IPS-15b (cell line): ENCODE results near the gene DCHS2.

Source experiments
- H3K27me3 ChIP-seq: one replicate; pipeline ENCODE4 v1.6.1; 2013; ENCODE audit warnings: low read length; ENCODE audit not compliant: control insufficient read depth, insufficient read depth
- H3K36me3 ChIP-seq: one replicate; pipeline ENCODE4 v1.6.1; 2013; ENCODE audit warnings: low read length; ENCODE audit not compliant: control insufficient read depth, insufficient read depth
- H3K4me1 ChIP-seq: one replicate; pipeline ENCODE4 v1.6.1; 2013; ENCODE audit warnings: mild to moderate bottlenecking, low read length; ENCODE audit not compliant: control insufficient read depth, insufficient read depth
- H3K4me3 ChIP-seq: one replicate; pipeline ENCODE4 v1.5.1; 2013; ENCODE audit warnings: low read depth, low read length
- H3K9ac ChIP-seq: one replicate; pipeline ENCODE4 v1.6.1; 2013; ENCODE audit warnings: low read depth, mild to moderate bottlenecking, low read length
- H3K9me3 ChIP-seq: one replicate; pipeline ENCODE4 v1.6.1; 2013; ENCODE audit warnings: mild to moderate bottlenecking, low read length; ENCODE audit not compliant: control insufficient read depth, insufficient read depth

The DCHS2 gene

DNA sequence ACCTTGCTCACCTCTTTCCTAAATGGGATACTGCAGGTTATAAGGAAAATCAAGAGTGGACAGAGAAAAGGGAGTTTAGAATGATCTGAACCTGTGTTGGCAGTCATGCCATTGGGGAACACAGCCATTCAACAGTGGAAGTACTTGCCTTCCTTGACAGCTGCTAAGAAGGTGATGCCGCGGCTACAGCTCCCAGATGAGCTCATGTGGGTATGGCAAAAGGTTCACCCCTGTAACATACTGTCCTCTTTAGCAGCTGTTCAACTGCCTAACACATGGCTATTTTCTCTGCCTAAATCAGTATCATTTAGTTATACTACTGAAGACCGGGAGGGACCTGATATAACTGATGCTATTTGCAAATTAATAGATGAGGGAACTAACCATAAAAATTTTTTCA, 76.8 kb downstream of the DCHS2 start:
- Histone ChIP-seq H3K9me3 (no peaks in the 10 kb centered on the region), H3K4me3 (no peak overlapping the region), H3K36me3 (no peaks in the 10 kb centered on the region), H3K4me1 (peaks cover 8% of the 10 kb centered on the region), H3K9ac (no peak overlapping the region), H3K27me3 (peaks cover 20% of the 10 kb centered on the region)

DNA sequence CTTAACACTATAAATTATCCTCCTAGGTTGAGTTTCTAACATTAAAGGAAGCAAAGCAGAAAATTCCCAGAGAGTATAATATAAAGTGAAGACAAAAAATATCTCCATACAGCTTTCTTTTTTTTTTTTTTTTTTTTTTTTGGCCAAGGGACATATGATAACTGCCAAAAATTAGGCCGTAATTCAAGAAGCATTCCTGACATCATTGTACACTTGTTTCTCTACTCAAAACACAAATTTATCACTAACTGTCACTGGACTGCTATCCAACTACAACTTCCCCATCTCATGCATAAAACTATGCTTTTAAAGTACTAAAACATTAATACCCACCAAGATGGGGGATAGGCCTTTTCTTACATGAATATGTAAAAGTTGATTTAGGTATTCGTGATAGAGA, 77.2 kb downstream of the DCHS2 start:
- Histone ChIP-seq H3K4me3 (no peak overlapping the region), H3K36me3 (no peaks in the 10 kb centered on the region), H3K9ac (no peak overlapping the region), H3K27me3 (peaks cover 20% of the 10 kb centered on the region), H3K9me3 (no peaks in the 10 kb centered on the region), H3K4me1 (peaks cover 8% of the 10 kb centered on the region)

DNA sequence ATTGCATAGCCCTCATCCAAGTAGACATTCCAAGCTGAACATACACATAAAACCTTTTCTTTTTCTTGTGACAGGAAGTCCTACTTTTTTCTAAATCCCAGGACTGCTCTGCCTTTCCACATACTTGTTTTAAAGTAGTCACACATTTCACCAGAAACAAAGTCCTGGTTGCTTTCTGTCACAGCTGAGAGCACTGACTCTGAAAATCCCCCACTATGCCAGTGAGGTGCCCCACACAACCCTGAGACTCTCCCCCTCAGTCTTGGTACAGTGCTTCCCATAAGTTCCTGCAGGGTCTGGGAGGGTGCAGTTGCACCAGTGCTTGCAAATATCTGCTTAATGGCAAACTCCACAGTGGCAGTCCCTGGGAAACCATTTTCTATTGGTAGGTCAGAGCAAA, 84.2 kb downstream of the DCHS2 start:
- Histone ChIP-seq H3K27me3 (no peaks in the 10 kb centered on the region), H3K4me1 (no peaks in the 10 kb centered on the region), H3K9me3 (no peaks in the 10 kb centered on the region), H3K9ac (no peak overlapping the region), H3K4me3 (no peak overlapping the region), H3K36me3 (no peaks in the 10 kb centered on the region)

DNA sequence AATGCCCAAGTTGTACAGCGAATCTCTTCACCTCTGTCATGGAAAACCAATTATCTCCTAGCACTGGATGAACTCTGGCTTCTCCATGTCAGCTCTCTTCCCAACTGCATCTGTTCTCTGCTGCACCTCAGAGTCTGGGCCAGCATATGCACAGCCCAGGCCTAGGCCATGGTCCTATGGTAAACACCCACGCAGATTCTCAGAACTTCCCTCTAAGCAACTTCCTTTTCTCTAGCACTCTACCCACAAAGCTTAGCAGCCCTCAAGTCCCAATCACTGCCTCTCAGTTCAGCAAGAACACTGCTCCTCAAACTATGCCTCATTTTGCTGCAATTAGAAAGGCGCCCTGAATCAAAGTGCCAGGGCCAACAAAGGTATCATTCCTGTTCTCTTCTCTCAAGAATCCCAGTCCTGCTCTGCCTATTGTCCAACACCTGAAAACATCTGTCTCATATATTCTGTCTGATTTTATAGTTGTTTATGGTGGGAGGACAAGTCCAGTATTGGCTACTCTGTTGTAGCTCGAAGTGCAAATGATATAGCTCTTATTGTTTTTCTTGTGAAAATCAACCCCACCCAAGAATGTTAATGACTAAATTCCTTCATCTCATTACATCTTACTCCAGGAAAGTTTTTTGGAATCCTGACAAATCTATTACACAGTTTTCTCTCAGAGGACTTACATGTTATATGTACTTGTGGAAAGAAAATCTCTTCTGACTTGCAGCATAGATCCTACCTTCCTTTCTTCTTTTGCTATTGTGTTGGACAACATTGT, 85.4 kb downstream of the DCHS2 start:
- no peak overlapping the region for H3K4me3 ChIP-seq
- H3K36me3 ChIP-seq, result no peaks in the 10 kb centered on the region
- H3K9me3 ChIP-seq, result no peaks in the 10 kb centered on the region
- H3K27me3 ChIP-seq, result no peaks in the 10 kb centered on the region
- H3K9ac ChIP-seq, result no peak overlapping the region
- H3K4me1 ChIP-seq, result no peaks in the 10 kb centered on the region

DNA sequence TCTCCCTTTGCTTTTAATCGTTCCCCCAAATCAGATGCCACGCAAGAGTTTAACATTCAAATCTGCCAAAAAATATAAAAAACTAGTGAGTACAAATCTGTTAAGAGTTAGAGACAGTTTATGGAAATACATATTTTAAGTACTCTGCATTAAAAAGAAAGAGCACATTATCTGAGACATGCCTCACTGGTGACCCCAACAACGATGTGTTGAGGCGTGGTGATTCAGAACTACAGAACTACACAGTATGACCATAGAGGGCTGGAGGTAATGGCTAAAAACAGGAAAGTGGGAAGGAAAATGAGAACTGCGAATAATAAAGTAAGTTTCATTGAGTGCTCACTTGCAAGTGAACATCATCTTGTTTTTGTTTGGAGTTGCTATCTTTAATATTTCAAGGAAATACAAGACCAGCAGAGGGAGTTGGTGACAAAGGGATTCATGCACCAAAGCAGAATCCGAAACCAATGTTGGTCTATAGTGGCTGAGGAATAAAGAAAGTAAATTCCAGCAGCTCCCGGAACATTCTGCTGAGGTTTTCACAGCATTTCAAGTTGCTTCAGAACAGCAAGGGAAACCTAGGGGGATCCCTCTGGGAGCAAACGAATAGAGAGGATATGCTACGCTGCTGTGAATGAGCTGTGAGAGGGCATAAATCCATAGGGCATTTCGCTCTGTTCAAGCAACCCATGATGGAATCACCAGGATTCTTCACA, 92.2 kb downstream of the DCHS2 start:
- H3K4me1 ChIP-seq, result no peaks in the 10 kb centered on the region
- H3K27me3 ChIP-seq, result no peaks in the 10 kb centered on the region
- no peak overlapping the region for H3K9ac ChIP-seq
- H3K4me3 ChIP-seq, result no peak overlapping the region
- no peaks in the 10 kb centered on the region for H3K36me3 ChIP-seq
- H3K9me3 ChIP-seq, result no peaks in the 10 kb centered on the region

DNA sequence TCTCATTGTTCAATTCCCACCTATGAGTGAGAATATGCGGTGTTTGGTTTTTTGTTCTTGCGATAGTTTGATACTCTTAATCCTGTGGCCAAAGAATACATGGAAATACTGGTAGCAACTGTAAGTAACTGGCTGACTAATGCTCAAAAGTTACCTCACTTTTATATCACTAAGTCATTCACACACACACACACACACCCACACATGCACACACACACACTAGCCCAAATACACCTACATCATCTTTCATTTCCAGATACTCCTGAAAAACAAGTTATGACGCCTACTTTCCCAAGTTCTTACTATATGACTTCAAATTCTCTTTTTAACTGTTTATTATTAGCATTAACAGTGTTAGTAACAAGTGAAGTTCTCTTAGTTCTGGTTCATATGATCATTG, 101.3 kb downstream of the DCHS2 start:
- no peak overlapping the region for H3K4me3 ChIP-seq
- H3K27me3 ChIP-seq, result no peaks in the 10 kb centered on the region
- H3K9ac ChIP-seq, result no peak overlapping the region
- H3K36me3 ChIP-seq, result no peaks in the 10 kb centered on the region
- no peaks in the 10 kb centered on the region for H3K4me1 ChIP-seq
- H3K9me3 ChIP-seq, result no peaks in the 10 kb centered on the region

DNA sequence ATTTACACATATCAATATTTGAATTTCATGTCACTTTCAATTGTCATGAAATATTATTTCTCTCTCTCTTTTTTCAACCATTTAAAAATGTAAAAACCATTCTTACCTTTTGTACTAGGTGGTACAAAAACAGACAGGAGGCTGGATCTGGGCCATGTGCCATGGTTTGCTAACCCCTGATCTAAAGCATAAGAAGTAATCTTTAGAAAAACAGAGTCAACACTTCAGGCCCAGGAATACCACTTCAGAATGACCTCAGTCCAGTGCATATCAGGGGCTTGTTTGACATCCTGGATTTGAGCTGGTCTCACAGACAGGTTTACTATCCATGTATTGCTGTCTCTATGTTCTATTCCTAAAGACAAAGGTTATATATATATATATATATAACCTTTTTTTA, 102.5 kb downstream of the DCHS2 start:
- no peaks in the 10 kb centered on the region for H3K27me3 ChIP-seq
- H3K9me3 ChIP-seq, result no peaks in the 10 kb centered on the region
- no peak overlapping the region for H3K9ac ChIP-seq
- no peak overlapping the region for H3K4me3 ChIP-seq
- no peaks in the 10 kb centered on the region for H3K4me1 ChIP-seq
- no peaks in the 10 kb centered on the region for H3K36me3 ChIP-seq

DNA sequence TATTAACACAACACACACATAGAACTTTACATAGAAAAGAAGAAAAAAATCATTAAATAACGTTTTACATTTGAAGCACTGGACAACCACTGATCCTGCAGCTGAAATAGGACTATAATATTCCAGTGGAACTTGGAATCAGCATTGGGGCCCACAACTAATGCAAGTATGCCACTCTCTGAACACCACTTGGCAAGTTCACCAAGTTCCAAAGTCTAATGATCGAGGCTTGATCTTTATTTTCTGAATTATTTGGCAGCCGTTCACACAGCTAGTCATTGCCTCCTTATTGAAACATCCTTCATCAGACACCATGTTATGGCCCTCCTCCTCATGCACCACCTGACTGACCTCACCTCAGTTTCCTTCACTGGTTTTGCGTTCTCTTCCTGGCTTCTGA, 107.6 kb downstream of the DCHS2 start:
- H3K4me3 ChIP-seq, result no peak overlapping the region
- H3K27me3 ChIP-seq, result no peaks in the 10 kb centered on the region
- no peaks in the 10 kb centered on the region for H3K9me3 ChIP-seq
- H3K4me1 ChIP-seq, result no peaks in the 10 kb centered on the region
- H3K9ac ChIP-seq, result no peak overlapping the region
- H3K36me3 ChIP-seq, result no peaks in the 10 kb centered on the region

DNA sequence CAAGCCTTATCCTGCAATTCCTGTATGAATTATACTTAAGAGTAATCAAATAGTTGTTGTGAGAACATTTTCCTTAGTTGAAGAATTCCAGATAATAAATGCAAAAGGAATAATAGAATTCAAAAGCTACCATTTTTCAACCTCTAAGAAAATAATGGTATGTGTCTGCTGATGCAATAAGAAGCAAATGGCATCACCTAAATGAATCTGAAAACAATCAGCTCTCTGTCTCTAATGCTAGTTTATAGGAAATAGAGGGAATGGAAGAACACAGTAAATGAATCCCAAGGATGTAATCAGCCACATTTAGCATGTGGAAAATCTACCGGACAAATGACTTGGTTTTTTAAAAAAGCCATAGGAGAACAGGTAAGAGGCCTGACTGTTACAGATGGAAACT, 115.1 kb downstream of the DCHS2 start:
- Histone ChIP-seq H3K27me3 (no peaks in the 10 kb centered on the region), H3K36me3 (no peaks in the 10 kb centered on the region)

DNA sequence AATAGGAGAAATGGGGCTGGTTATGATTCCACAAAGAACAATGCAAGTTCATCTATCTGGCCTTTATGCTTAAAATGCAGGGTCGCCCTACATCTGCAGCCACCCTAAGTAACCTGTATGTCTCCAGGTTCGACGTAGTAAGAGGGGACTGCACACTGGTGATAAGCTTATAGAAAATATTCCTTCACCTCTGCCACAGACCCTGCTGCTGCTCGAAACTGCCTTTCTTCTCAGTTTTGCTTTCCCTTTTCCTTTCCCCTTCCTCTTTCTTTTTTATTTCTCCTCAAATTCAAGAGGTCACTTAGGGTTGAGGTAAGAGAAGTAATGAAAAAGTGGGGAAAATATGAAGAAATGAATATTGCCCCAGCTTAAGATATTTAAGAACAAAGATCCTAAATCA, 123.5 kb downstream of the DCHS2 start:
- Histone ChIP-seq H3K36me3 (no peaks in the 10 kb centered on the region), H3K4me3 (no peak overlapping the region), H3K27me3 (no peaks in the 10 kb centered on the region), H3K4me1 (no peaks in the 10 kb centered on the region), H3K9ac (no peak overlapping the region), H3K9me3 (no peaks in the 10 kb centered on the region)

More for the DNA sequence above, 115.1 kb downstream of the DCHS2 start:
- H3K4me1 ChIP-seq, result no peaks in the 10 kb centered on the region
- H3K9me3 ChIP-seq, result no peaks in the 10 kb centered on the region
- H3K9ac ChIP-seq, result no peak overlapping the region
- H3K4me3 ChIP-seq, result no peak overlapping the region

DNA sequence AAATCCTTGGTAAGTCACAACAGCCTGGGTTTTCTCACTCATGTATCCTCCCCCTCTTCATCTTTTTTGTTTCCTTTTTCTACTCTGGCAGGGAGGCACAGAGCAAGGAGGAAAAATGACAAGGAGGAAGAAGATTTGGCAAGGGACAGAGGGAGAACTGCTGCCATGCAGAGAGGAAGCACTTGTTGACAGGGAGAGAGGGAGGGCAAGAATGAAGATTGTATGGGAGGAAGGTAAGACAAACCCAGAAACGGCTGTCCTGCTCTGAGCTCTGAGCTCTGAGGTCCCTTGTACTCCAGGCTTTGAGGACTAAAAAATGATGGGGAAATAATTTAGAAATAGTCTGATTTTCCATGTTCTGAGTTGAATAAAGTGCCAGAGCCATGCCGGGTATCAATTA, 123.9 kb downstream of the DCHS2 start:
- H3K9me3 ChIP-seq, result no peaks in the 10 kb centered on the region
- H3K4me3 ChIP-seq, result no peak overlapping the region
- H3K36me3 ChIP-seq, result no peaks in the 10 kb centered on the region
- H3K27me3 ChIP-seq, result no peaks in the 10 kb centered on the region
- no peak overlapping the region for H3K9ac ChIP-seq
- no peaks in the 10 kb centered on the region for H3K4me1 ChIP-seq

DNA sequence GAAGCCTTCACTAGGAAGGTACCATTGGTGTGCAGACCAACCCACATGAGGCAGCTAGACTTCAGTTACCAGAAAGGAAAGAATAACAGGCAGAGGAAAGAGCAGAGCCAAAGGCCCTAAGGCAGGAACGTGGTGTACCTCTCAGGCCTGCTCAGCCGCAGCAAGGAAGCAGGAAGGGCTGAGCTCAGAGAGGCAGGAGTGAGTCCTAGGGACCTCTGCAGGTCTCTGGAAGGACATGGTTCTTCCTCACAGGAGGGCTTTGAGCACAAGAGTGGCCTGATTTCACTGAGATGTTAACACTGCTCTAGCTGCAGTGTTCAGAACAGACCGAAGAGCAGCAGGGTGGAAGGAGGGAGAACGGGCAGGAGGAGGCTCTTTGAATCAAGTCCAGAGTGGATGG, 124.6 kb downstream of the DCHS2 start:
- no peak overlapping the region for H3K9ac ChIP-seq
- no peaks in the 10 kb centered on the region for H3K4me1 ChIP-seq
- H3K9me3 ChIP-seq, result no peaks in the 10 kb centered on the region
- H3K27me3 ChIP-seq, result no peaks in the 10 kb centered on the region
- H3K36me3 ChIP-seq, result no peaks in the 10 kb centered on the region
- H3K4me3 ChIP-seq, result no peak overlapping the region
